K562 (cell line): ENCODE measurements around the gene IARS2. TPM values are rescaled to one million over a fixed set of nuclear protein-coding genes. Genes with fewer than 3 reads are reported as not detected.
A peak's percentile ranks its signal among the peaks of the same experiment; 100 is the strongest.

Source experiments
- CBX8 ChIP-seq: fragments of 200-600 bp; sonication (generic); IDR thresholded peaks from 2 replicates; pipeline ENCODE4 v1.6.1; 2012; ENCODE audit warnings: borderline replicate concordance, mixed run types, low read depth, mild to moderate bottlenecking, moderate library complexity, mixed read lengths, low read length, control low read depth, inconsistent platforms; ENCODE audit not compliant: poor library complexity, severe bottlenecking; ENCODE audit errors: extremely low read depth
- CEBPG ChIP-seq, 3 experiments: fragments of 200-800 bp in 1 of 3; sonication (Bioruptor generic) in 1 of 3; sonication (generic) in 1 of 3; formaldehyde crosslinking in 1 of 3; IDR thresholded peaks in 2 of 3; conservative IDR thresholded peaks in 1 of 3; 2 replicates each; pipeline versions ENCODE4 v1.6.1 to v1.8.0; 2016 to 2022; ENCODE audit warnings: missing compliant biosample characterization in 2 of 3, missing genetic modification characterization in 2 of 3, mild to moderate bottlenecking in 1 of 3, missing genetic modification reagents in 1 of 3
- ELK1 ChIP-seq: sonication (generic); formaldehyde crosslinking; IDR thresholded peaks from 2 replicates; pipeline ENCODE4 v1.8.1; 2022; ENCODE audit warnings: missing genetic modification reagents
- ETS2 ChIP-seq: IDR thresholded peaks from 2 replicates; pipeline ENCODE4 v1.6.1; 2016; ENCODE audit warnings: borderline replicate concordance, missing genetic modification characterization, mild to moderate bottlenecking, moderate library complexity, missing compliant biosample characterization; ENCODE audit not compliant: poor library complexity, severe bottlenecking
- FIP1L1 ChIP-seq: fragments of 200-400 bp; formaldehyde crosslinking; IDR thresholded peaks from 2 replicates; pipeline ENCODE4 v1.6.1; 2018; ENCODE audit warnings: mild to moderate bottlenecking, low read depth, low read length; ENCODE audit not compliant: poor library complexity, severe bottlenecking
- FOXK1 ChIP-seq: sonication (generic); formaldehyde crosslinking; IDR thresholded peaks from 2 replicates; pipeline ENCODE4 v1.8.0; 2022; ENCODE audit warnings: missing genetic modification reagents, mild to moderate bottlenecking, borderline replicate concordance
- HDAC6 ChIP-seq: IDR thresholded peaks from 2 replicates; pipeline ENCODE4 v1.6.1; 2012; ENCODE audit warnings: low read depth, mild to moderate bottlenecking, control low read depth, inconsistent platforms, low read length, moderate library complexity
- LARP7 ChIP-seq: fragments of 450-650 bp; IDR thresholded peaks from 2 replicates; pipeline ENCODE4 v1.6.1; 2016
- MAFG ChIP-seq: fragments of 450-650 bp; conservative IDR thresholded peaks from 2 replicates; pipeline ENCODE4 v1.6.1; 2016; ENCODE audit warnings: missing genetic modification characterization, missing compliant biosample characterization
- POLR2A ChIP-seq: fragments of 450-650 bp; conservative IDR thresholded peaks from 2 replicates; pipeline ENCODE4 v1.6.1; 2016
- POLR2H ChIP-seq: IDR thresholded peaks from 2 replicates; pipeline ENCODE4 v1.6.1; 2016; ENCODE audit warnings: missing genetic modification characterization, low read depth, mild to moderate bottlenecking, control low read depth, missing compliant biosample characterization, moderate library complexity
- RFX7 ChIP-seq: fragments of 250-450 bp; sonication (Bioruptor Pico); IDR thresholded peaks from 2 replicates; pipeline ENCODE4 v1.5.1; 2021; ENCODE audit warnings: mild to moderate bottlenecking
- SAP30 ChIP-seq: fragments of 200-600 bp; sonication (generic); IDR thresholded peaks from 2 replicates; pipeline ENCODE4 v1.6.1; 2012; ENCODE audit warnings: borderline replicate concordance, low read depth, mild to moderate bottlenecking, moderate library complexity, low read length, control low read depth, inconsistent platforms; ENCODE audit not compliant: insufficient read depth, poor library complexity, severe bottlenecking
- SMAD4 ChIP-seq: fragments of 250-450 bp; sonication (Bioruptor Pico); conservative IDR thresholded peaks from 2 replicates; pipeline ENCODE4 v1.8.0; 2021; ENCODE audit warnings: inconsistent platforms, mild to moderate bottlenecking, moderate library complexity
- SMARCE1 ChIP-seq: fragments of 450-650 bp; IDR thresholded peaks from 2 replicates; pipeline ENCODE4 v1.7.1; 2016; ENCODE audit warnings: mild to moderate bottlenecking
- TAF1 ChIP-seq: IDR thresholded peaks from 2 replicates; pipeline ENCODE4 v1.6.1; 2011; ENCODE audit warnings: mild to moderate bottlenecking, low read length, moderate library complexity; ENCODE audit not compliant: insufficient read depth, control insufficient read depth, severe bottlenecking; ENCODE audit errors: extremely low read depth
- TEAD1 ChIP-seq, 2 experiments: fragments of 450-650 bp in 1 of 2; sonication (generic) in 1 of 2; formaldehyde crosslinking; IDR thresholded peaks; 2 replicates each; pipeline versions ENCODE4 v1.4.0 to v1.8.0; 2020 to 2022; ENCODE audit warnings: mild to moderate bottlenecking in 2 of 2, missing genetic modification reagents in 1 of 2
- UBTF ChIP-seq, 2 experiments: IDR thresholded peaks; 2 replicates each; pipeline ENCODE4 v1.6.1; 2012; ENCODE audit warnings: improper control_type of control experiment in 2 of 2, low read depth in 2 of 2, low read length in 2 of 2, borderline replicate concordance in 1 of 2
- ZBTB2 ChIP-seq: fragments of 450-650 bp; IDR thresholded peaks from 2 replicates; pipeline ENCODE4 v1.6.1; 2016; ENCODE audit warnings: antibody characterized with exemption
- ZNF175 ChIP-seq: fragments of 200-800 bp; sonication (Bioruptor generic); IDR thresholded peaks from 2 replicates; pipeline ENCODE4 v1.6.1; 2016; ENCODE audit warnings: low read depth, mild to moderate bottlenecking, missing genetic modification characterization, missing compliant biosample characterization
- ZNF239 ChIP-seq: fragments of 250-450 bp; sonication (Bioruptor Pico); IDR thresholded peaks from 2 replicates; pipeline ENCODE4 v1.4.0; 2020; ENCODE audit warnings: mild to moderate bottlenecking
- polyA plus RNA-seq, 8 experiments: library from polyadenylated mRNA; depleted of rRNA in 4 of 8; stranded (reverse) in 5 of 8; unstranded in 3 of 8; fragments of >200 nt; fragmentation: Nextera tagmentation in 2 of 8; fragmentation: Illumina TruSeq in 1 of 8; extraction: Ambion mirVana in 2 of 8; extraction: Trizol in 1 of 8; gene quantifications; 2 replicates each; pipeline versions ENCODE4 v1.2.1 to v1.2.3, GENCODE V29; 2011 to 2014; ENCODE audit warnings: inconsistent platforms in 1 of 8, missing spikeins in 1 of 8
- total RNA-seq, 7 experiments: library from RNA; depleted of rRNA in 6 of 7; stranded (reverse); fragments of >200 nt in 6 of 7; fragmentation: Illumina TruSeq in 2 of 7; extraction: Trizol in 2 of 7; gene quantifications; 2 replicates each; pipeline versions ENCODE4 v1.2.1 to v1.2.3, GENCODE V29; 2011 to 2021; ENCODE audit warnings: low replicate concordance in 1 of 7

IARS2 gene
- total and polyA plus RNA-seq, 9 of the 15 experiments (the other 6 are each of a cell fraction or from before 2014, with no cell fraction given) = 39.6 to 127 (median 93.8) TPM

GRCh38 chr1:220046052-220046930 is 47.6 kb upstream of the IARS2 start, which contains the start of gene EPRS1 (continued):
- TF ChIP-seq CEBPG (CRISPR knock-in tag; IDR thresholded peaks at IDR 0.05) (peak; percentile 100), CEBPG (tag; conservative IDR thresholded peaks at IDR 0.05 in 1 of 2, IDR thresholded peaks at IDR 0.05 in 1 of 2) (peak; percentile 92 to 97), ELK1 (no peak), POLR2A (peak; percentile 89), ZNF175 (CRISPR knock-in tag) (no peak), ZNF239 (CRISPR knock-in tag) (no peak), MAFG (tag) (peak; percentile 42; the same call in 1 of the 2 replicates), UBTF (IDR thresholded peaks at IDR 0.05; ENCODE audit: borderline replicate concordance in 1 of 2, low read depth in 2 of 2, low read length in 2 of 2) (peak; percentile 78 to 91; a peak in 3 of 4 replicates), POLR2H (tag) (peak; percentile 90), RFX7 (CRISPR knock-in tag) (no peak), LARP7 (peak; percentile 55; the same call in 1 of the 2 replicates), TAF1 (peak; percentile 54), ETS2 (tag) (no peak), SMARCE1 (peak; percentile 23), CBX8 (no peak), HDAC6 (0 out of 2 replicates have a peak, but pooled peaks have one; percentile 3), ZBTB2 (peak; percentile 89), SMAD4 (CRISPR knock-in tag) (peak; percentile 80), TEAD1 (CRISPR knock-in tag; IDR thresholded peaks at IDR 0.05) (peak in 1 of 2 experiments; percentile 94; a peak in 2 of 4 replicates), SAP30 (peak; percentile 95), FIP1L1 (peak; percentile 79), FOXK1 (CRISPR knock-in tag) (peak; percentile 95)
